Ovary (tissue), 9 donors: ENCODE data around the gene RTL1. TPM values are rescaled to one million over a fixed set of nuclear protein-coding genes. Genes with fewer than 3 reads are reported as not detected.
A peak's percentile ranks its signal among the peaks of the same experiment; 100 is the strongest.

Experiments
- DNase-seq, 5 donors: peaks; one replicate each; pipeline ENCODE4 v3.0.0-alpha.2; 2019 to 2020
- H3K27ac ChIP-seq, 2 donors: fragments of 200-600 bp; one replicate each; pipeline versions ENCODE4 v1.5.1 to v1.8.0; 2019 to 2022
- H3K27me3 ChIP-seq: fragments of 200-600 bp; one replicate; pipeline ENCODE4 v1.8.0; 2022
- H3K36me3 ChIP-seq: fragments of 200-600 bp; sonication (generic); one replicate; pipeline ENCODE4 v1.5.1; 2019
- H3K4me1 ChIP-seq: one replicate; pipeline ENCODE4 v1.8.1; 2013; ENCODE audit warnings: mild to moderate bottlenecking, moderate library complexity; ENCODE audit not compliant: insufficient read depth
- H3K4me3 ChIP-seq: fragments of 200-600 bp; sonication (generic); one replicate; pipeline ENCODE4 v1.5.1; 2017
- H3K9me3 ChIP-seq, 2 donors: fragments of 200-600 bp in 1 of 2; sonication (generic) in 1 of 2; one replicate each; pipeline versions ENCODE4 v1.5.1 to v1.8.1; 2013 to 2019; ENCODE audit warnings: mild to moderate bottlenecking in 1 of 2, moderate library complexity in 1 of 2
- CTCF ChIP-seq, 3 donors: fragments of 450-650 bp in 2 of 3; fragments of 200-600 bp in 1 of 3; IDR thresholded peaks; one replicate each; pipeline versions ENCODE4 v1.5.1 to v1.8.0; 2016 to 2022; ENCODE audit warnings: antibody characterized with exemption in 3 of 3, mild to moderate bottlenecking in 1 of 3
- EP300 ChIP-seq: sonication (generic); formaldehyde crosslinking; IDR thresholded peaks from one replicate; pipeline ENCODE4 v1.6.1; 2017; ENCODE audit warnings: antibody characterized with exemption
- POLR2A ChIP-seq: fragments of 450-650 bp; IDR thresholded peaks from one replicate; pipeline ENCODE4 v1.6.1; 2017; ENCODE audit warnings: antibody characterized with exemption, mild to moderate bottlenecking, moderate library complexity
- WGBS, 3 donors: extraction: QIAGEN DNeasy Blood & Tissue Kit in 1 of 3; methylation state at CpG; one replicate each; pipeline versions ENCODE4 v1.1.5 to v1.1.7; 2013 to 2017; 5-methylcytosine and 5-hydroxymethylcytosine counted together
- intact Hi-C, 4 donors: fragments of 100-400 bp; cut with DNase I; formaldehyde crosslinking; loops; one replicate each; pipeline versions ENCODE4 v1.11.0 to v1.15.1; 2022 to 2023
- polyA plus RNA-seq, 2 donors: library from polyadenylated mRNA; stranded (reverse); fragments of 200-250 nt in 1 of 2; fragments of 350-450 nt in 1 of 2; fragmentation: Illumina TruSeq in 1 of 2; extraction: RNeasy Lipid Tissue Mini Kit (QIAGEN cat#74804) in 1 of 2; gene quantifications; one replicate each; pipeline ENCODE4 v1.2.3, GENCODE V29; 2013 to 2014
- total RNA-seq, 7 donors: library from RNA; depleted of rRNA in 2 of 7; stranded (reverse); fragments of >200 nt in 2 of 7; fragmentation: NEBNext Ultra II Directional in 3 of 7; extraction: Animal tissue kit (Norgen Biotek cat#: 25700) in 3 of 7; gene quantifications; one replicate each; pipeline versions ENCODE4 v1.1.0 to v1.2.4, GENCODE V29; 2016 to 2023
- donor health status: DM: no; HTN: no; CAD: no; lungs with moderate emphysema.
- donor health status: DM: no; HTN: no; CAD: no.
- donor health status: Bipolar disorder and iron deficiency.
- donor health status: DM: yes; HTN: yes; CAD: no.
- donor health status: DM: no; HTN: no; CAD: no.
- donor health status: DM: yes; HTN: yes; CAD: no.

Gene RTL1
- total and polyA plus RNA-seq, 9 donors, result 0.06 to 1.3 (median 0.40) TPM; not detected in 2

GRCh38 chr14:100836941-100837804 lies 66.3 kb downstream of the RTL1 start:
- no peak overlapping the region for H3K27ac ChIP-seq
- intact Hi-C loops, result no loop called here
- H3K27me3 ChIP-seq, result no peaks in the 10 kb centered on the region
- DNase-seq, result peak in 1 of 5 donors; percentile 44
- H3K36me3 ChIP-seq, result no peaks in the 10 kb centered on the region
- no peak overlapping the region for H3K4me3 ChIP-seq
- 70 to 78% (median 74%) methylated on average over 26 of the region's 26 CpGs for WGBS, 3 donors
- TF ChIP-seq POLR2A (no peak), CTCF (IDR thresholded peaks at IDR 0.05) (no peak), EP300 (no peak)
- no peaks in the 10 kb centered on the region for H3K9me3 ChIP-seq
- no peaks in the 10 kb centered on the region for H3K4me1 ChIP-seq

GRCh38 chr14:100836311-100836805 lies 67.2 kb downstream of the RTL1 start:
- Histone ChIP-seq H3K9me3 (no peaks in the 10 kb centered on the region), H3K4me3 (no peak overlapping the region), H3K4me1 (no peaks in the 10 kb centered on the region), H3K36me3 (no peaks in the 10 kb centered on the region), H3K27me3 (no peaks in the 10 kb centered on the region), H3K27ac (no peak overlapping the region)
- DNase-seq, result no peak
- intact Hi-C loops, result no loop called here
- WGBS, 3 donors, result 79 to 86% (median 83%) methylated on average over 12 of the region's 12 CpGs
- TF ChIP-seq CTCF (IDR thresholded peaks at IDR 0.05), result no peak

DNA sequence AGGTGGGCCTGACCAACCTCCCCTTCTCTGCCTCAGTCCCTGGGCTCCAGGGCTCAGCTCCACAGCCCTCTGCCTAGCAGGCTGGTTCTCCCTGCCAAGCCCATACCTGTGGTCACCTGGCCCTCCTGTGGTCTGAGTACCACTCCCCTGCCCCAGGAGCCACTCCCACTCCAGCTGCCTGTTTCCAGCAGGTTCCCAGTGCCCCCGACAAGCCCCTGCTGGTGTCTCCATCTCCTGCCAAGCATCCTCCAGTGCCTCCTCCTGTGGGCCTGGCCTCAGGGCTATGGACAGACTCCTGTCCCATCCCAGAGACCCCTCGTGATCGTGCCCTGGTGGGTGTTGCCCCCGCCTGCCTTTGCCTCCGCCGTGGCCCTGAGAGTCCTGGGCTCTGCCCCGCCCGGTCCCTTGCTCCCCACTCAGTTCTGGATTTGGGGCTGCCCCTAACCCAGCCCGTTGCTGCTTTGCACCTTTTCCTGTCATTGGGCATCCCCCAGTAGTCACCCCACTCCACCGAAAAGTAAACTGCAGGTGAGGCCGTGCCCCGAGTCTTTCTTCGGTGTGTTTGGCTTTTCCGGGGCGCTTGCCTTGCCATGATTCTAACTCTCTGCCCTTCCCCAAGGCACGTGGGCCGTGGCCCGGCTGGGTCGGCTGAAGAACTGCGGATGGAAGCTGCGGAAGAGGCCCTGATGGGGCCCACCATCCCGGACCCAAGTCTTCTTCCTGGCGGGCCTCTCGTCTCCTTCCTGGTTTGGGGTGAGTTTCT lies 67.8 kb downstream of the RTL1 start:
- Histone ChIP-seq H3K9me3 (no peaks in the 10 kb centered on the region), H3K36me3 (no peaks in the 10 kb centered on the region), H3K27ac (no peak overlapping the region), H3K27me3 (no peaks in the 10 kb centered on the region), H3K4me1 (no peaks in the 10 kb centered on the region), H3K4me3 (no peak overlapping the region)
- 89 to 91% (median 90%) methylated on average over 24 of the region's 24 CpGs for WGBS, 3 donors
- intact Hi-C loops, result no loop called here
- TF ChIP-seq EP300, result no peak
- peak in 3 of 5 donors; percentile 23 to 56 (median 27) for DNase-seq

- WGBS, 3 donors, result 74 to 78% (median 75%) methylated on average over 29 of the region's 29 CpGs
- H3K4me3 ChIP-seq, result no peak overlapping the region
- no peak overlapping the region for H3K27ac ChIP-seq
- peak in 3 of 5 donors; percentile 43 to 60 (median 51) for DNase-seq
- no peaks in the 10 kb centered on the region for H3K27me3 ChIP-seq
- TF ChIP-seq CTCF (IDR thresholded peaks at IDR 0.05), result no peak
- TF ChIP-seq POLR2A, result peak; percentile 11
- no peak for TF ChIP-seq EP300
- intact Hi-C loops, result no loop called here
- H3K9me3 ChIP-seq, result no peaks in the 10 kb centered on the region
- H3K36me3 ChIP-seq, result no peaks in the 10 kb centered on the region
- H3K4me1 ChIP-seq, result no peaks in the 10 kb centered on the region
Measured at GRCh38 chr14:100834794-100835547, 68.6 kb downstream of the RTL1 start.
